Measurements from ENCODE around the gene ARHGEF1.

The ARHGEF1 gene

GRCh38 chr19:41844601-41845000 is 38.4 kb upstream of the ARHGEF1 start, which contains the start of gene LYPD4:
Gene LYPD4, minus strand, starts transcription at chr19:41844683. Its CDS starts 5,398 bp downstream, at chr19:41839285.
- H3K36me3 ChIP-seq (replicated peaks; ENCODE audit: low read depth, low read length) = no peaks in the 10 kb centered on the region
- TF ChIP-seq, protein P1, sequence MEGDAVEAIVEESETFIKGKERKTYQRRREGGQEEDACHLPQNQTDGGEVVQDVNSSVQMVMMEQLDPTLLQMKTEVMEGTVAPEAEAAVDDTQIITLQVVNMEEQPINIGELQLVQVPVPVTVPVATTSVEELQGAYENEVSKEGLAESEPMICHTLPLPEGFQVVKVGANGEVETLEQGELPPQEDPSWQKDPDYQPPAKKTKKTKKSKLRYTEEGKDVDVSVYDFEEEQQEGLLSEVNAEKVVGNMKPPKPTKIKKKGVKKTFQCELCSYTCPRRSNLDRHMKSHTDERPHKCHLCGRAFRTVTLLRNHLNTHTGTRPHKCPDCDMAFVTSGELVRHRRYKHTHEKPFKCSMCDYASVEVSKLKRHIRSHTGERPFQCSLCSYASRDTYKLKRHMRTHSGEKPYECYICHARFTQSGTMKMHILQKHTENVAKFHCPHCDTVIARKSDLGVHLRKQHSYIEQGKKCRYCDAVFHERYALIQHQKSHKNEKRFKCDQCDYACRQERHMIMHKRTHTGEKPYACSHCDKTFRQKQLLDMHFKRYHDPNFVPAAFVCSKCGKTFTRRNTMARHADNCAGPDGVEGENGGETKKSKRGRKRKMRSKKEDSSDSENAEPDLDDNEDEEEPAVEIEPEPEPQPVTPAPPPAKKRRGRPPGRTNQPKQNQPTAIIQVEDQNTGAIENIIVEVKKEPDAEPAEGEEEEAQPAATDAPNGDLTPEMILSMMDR (IDR thresholded peaks at IDR 0.05; ENCODE audit: low read depth, low read length) = no peak
- no peak for TF ChIP-seq EZH2phosphoT487 (IDR thresholded peaks at IDR 0.05; ENCODE audit: low read depth)
- no peak within 1 kb of the TSS for H3K27ac ChIP-seq (ENCODE audit: low read length)

DNA sequence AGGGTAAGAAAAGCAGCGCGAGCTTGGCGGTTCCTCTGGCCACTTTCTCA is 38.2 kb upstream of the ARHGEF1 start, which contains the start of gene DMRTC2:
DMRTC2 (plus strand) TSS at position 42 of the 50 bp plus-strand sequence. CDS start 2,387 bp downstream, outside the sequence.
- H3K36me3 ChIP-seq (replicated peaks; ENCODE audit: low read depth, low read length) = no peaks in the 10 kb centered on the region
- no peaks in the 10 kb centered on the region for H3K4me1 ChIP-seq (ENCODE audit: low read length)
- no peaks in the 10 kb centered on the region for H4K20me1 ChIP-seq (ENCODE audit: insufficient read depth, low read length)
- no peaks in the 10 kb centered on the region for H3K9me3 ChIP-seq (ENCODE audit: insufficient read depth, low read length)
- no peak within 1 kb of the TSS for H3K9ac ChIP-seq (ENCODE audit: low read length)
- H3K4me2 ChIP-seq (ENCODE audit: low read length) = no peak within 1 kb of the TSS
- no peak within 1 kb of the TSS for H3K27ac ChIP-seq (ENCODE audit: low read length)
- H3K79me2 ChIP-seq (ENCODE audit: low read length) = no peaks in the 10 kb centered on the region
- H2AFZ ChIP-seq (ENCODE audit: low read depth, low read length) = no peak within 1 kb of the TSS
- H3K4me3 ChIP-seq (ENCODE audit: low read length) = no peak within 1 kb of the TSS
- H3K27me3 ChIP-seq (ENCODE audit: low read depth, low read length) = peaks cover 14% of the 10 kb centered on the region; the same call in 1 of the 2 replicates
- no peak for TF ChIP-seq EZH2phosphoT487 (IDR thresholded peaks at IDR 0.05; ENCODE audit: low read depth)
- TF ChIP-seq, protein P1 (IDR thresholded peaks at IDR 0.05; ENCODE audit: low read depth, low read length) = no peak

More at GRCh38 chr19:41844601-41845000, 38.4 kb upstream of the ARHGEF1 start, which contains the start of gene LYPD4:
- Histone ChIP-seq H3K4me1 (ENCODE audit: low read length) (no peaks in the 10 kb centered on the region), H3K9me3 (ENCODE audit: insufficient read depth, low read length) (no peaks in the 10 kb centered on the region), H4K20me1 (ENCODE audit: insufficient read depth, low read length) (no peaks in the 10 kb centered on the region), H3K4me2 (ENCODE audit: low read length) (no peak within 1 kb of the TSS), H3K79me2 (ENCODE audit: low read length) (no peaks in the 10 kb centered on the region), H2AFZ (ENCODE audit: low read depth, low read length) (no peak within 1 kb of the TSS), H3K27me3 (ENCODE audit: low read depth, low read length) (peaks cover 14% of the 10 kb centered on the region; the same call in 1 of the 2 replicates), H3K4me3 (ENCODE audit: low read length) (no peak within 1 kb of the TSS), H3K9ac (ENCODE audit: low read length) (no peak within 1 kb of the TSS)

GRCh38 chr19:41845051-41845590 is 37.9 kb upstream of the ARHGEF1 start:
- TF ChIP-seq, protein P1 (IDR thresholded peaks at IDR 0.05; ENCODE audit: low read depth, low read length) = no peak
- no peak for TF ChIP-seq EZH2phosphoT487 (IDR thresholded peaks at IDR 0.05; ENCODE audit: low read depth)
- H3K79me2 ChIP-seq (ENCODE audit: low read length) = no peaks in the 10 kb centered on the region
- no peak overlapping the region for H3K4me3 ChIP-seq (ENCODE audit: low read length)
- H3K4me1 ChIP-seq (ENCODE audit: low read length) = no peaks in the 10 kb centered on the region
- no peak overlapping the region for H3K9ac ChIP-seq (ENCODE audit: low read length)
- no peak overlapping the region for H2AFZ ChIP-seq (ENCODE audit: low read depth, low read length)
- H3K27me3 ChIP-seq (ENCODE audit: low read depth, low read length) = peaks cover 12% of the 10 kb centered on the region
- no peak overlapping the region for H3K27ac ChIP-seq (ENCODE audit: low read length)
- no peaks in the 10 kb centered on the region for H4K20me1 ChIP-seq (ENCODE audit: insufficient read depth, low read length)
- H3K36me3 ChIP-seq (replicated peaks; ENCODE audit: low read depth, low read length) = no peaks in the 10 kb centered on the region
- H3K4me2 ChIP-seq (ENCODE audit: low read length) = no peak overlapping the region
- H3K9me3 ChIP-seq (ENCODE audit: insufficient read depth, low read length) = no peaks in the 10 kb centered on the region

DNA sequence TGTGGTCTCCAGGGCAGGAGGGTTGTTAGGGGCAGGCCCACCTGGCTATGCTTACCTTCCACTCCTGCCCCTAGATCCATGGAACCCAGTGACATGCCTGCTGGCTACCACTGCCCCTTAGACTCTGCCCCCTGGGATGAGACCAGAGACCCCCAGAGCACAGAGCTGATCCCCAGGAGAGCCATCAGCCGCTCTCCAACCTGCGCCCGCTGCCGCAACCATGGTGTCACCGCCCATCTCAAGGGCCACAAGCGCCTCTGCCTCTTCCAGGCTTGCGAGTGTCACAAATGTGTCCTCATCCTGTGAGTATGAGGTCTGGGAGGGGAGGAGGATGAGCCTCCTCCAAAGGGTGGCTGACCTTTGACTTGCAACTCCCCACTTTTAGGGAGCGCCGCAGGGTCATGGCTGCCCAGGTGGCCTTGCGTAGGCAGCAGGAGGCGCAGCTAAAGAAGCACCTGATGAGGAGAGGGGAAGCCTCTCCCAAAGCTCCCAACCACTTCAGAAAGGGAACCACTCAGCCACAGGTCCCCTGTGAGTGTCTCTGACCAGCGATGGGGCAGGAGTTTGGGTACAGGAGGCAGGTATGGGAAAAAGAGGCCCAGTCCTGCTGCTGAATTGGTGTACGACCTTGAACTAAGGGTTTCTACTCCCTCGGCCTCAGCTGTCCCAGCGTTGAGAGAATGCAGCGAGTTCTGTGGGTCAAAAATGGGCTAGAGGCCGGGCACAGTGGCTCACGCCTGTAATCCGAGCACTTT is 35.5 kb upstream of the ARHGEF1 start:
- TF ChIP-seq, protein P1 (IDR thresholded peaks at IDR 0.05; ENCODE audit: low read depth, low read length) = no peak
- TF ChIP-seq EZH2phosphoT487 (IDR thresholded peaks at IDR 0.05; ENCODE audit: low read depth) = no peak
- no peak overlapping the region for H2AFZ ChIP-seq (ENCODE audit: low read depth, low read length)

More for the DNA sequence above, 35.5 kb upstream of the ARHGEF1 start:
- Histone ChIP-seq H3K27me3 (ENCODE audit: low read depth, low read length) (peaks cover 31% of the 10 kb centered on the region), H3K4me2 (ENCODE audit: low read length) (no peak overlapping the region), H3K9me3 (ENCODE audit: insufficient read depth, low read length) (no peaks in the 10 kb centered on the region), H3K4me1 (ENCODE audit: low read length) (no peaks in the 10 kb centered on the region), H3K9ac (ENCODE audit: low read length) (no peak overlapping the region), H4K20me1 (ENCODE audit: insufficient read depth, low read length) (no peaks in the 10 kb centered on the region), H3K36me3 (replicated peaks; ENCODE audit: low read depth, low read length) (no peaks in the 10 kb centered on the region), H3K79me2 (ENCODE audit: low read length) (no peaks in the 10 kb centered on the region), H3K27ac (ENCODE audit: low read length) (no peak overlapping the region), H3K4me3 (ENCODE audit: low read length) (no peak overlapping the region)

All from OCI-LY3 (cell line).